ENCODE results near the gene ENKD1. TPM values are rescaled to one million over a fixed set of nuclear protein-coding genes. Genes with fewer than 3 reads are reported as not detected.

ENKD1 gene
- total and polyA plus RNA-seq, 2 experiments from 2014 or later = 11.6 to 11.8 TPM

GRCh38 chr16:67708368-67708771, 41.8 kb upstream of the ENKD1 start (continued):
- TF ChIP-seq ZNF462 (CRISPR knock-in tag; IDR thresholded peaks at IDR 0.05) (no peak), REST (IDR thresholded peaks at IDR 0.05; ENCODE audit: unreplicated experiment) (no peak), POLR2AphosphoS5 (IDR thresholded peaks at IDR 0.05; ENCODE audit: low read depth) (no peak), STAT1 (IDR thresholded peaks at IDR 0.05; ENCODE audit: unreplicated experiment) (no peak), CTCF (conservative IDR thresholded peaks at IDR 0.05; ENCODE audit: low read depth in 2 of 2) (no peak), ZNF331 (CRISPR knock-in tag; IDR thresholded peaks at IDR 0.05; ENCODE audit: low read depth) (no peak), EZH2 (IDR thresholded peaks at IDR 0.05; ENCODE audit: low read depth, unreplicated experiment) (no peak), EZH2phosphoT487 (IDR thresholded peaks at IDR 0.05; ENCODE audit: unreplicated experiment) (no peak), CREB1 (CRISPR knock-in tag; IDR thresholded peaks at IDR 0.05; ENCODE audit: low read depth) (no peak), JUNB (IDR thresholded peaks at IDR 0.05; ENCODE audit: unreplicated experiment) (no peak), ETS1 (IDR thresholded peaks at IDR 0.05) (no peak)

All from GM23338 (cell line).